HepG2 (cell line): ENCODE data around the gene PRXL2A. TPM values are rescaled to one million over a fixed set of nuclear protein-coding genes. Genes with fewer than 3 reads are reported as not detected.

Source experiments
- ATAC-seq: fragments of 200-7000 bp; cut with Tn5 transposase; 3 replicates; pipeline ENCODE4 v1.9.1; 2020; ENCODE audit warnings: mild to moderate bottlenecking, moderate library complexity
- BruUV-seq: library from RNA; stranded (reverse); fragments of 400-500 nt; replicated peaks from 2 replicates; lab custom pipeline; 2021; lab: Mats Ljungman, UMichigan
- CTCF ChIA-PET: fragments of 300-600 bp; formaldehyde crosslinking; extraction: SDS; loops from one replicate; lab custom pipeline; 2021; ENCODE audit warnings: low total read pairs, inconsistent platforms, low intra/inter-chr PET ratio; lab: Yijun Ruan, JAX
- POLR2A ChIA-PET: fragments of 350-600 bp; sonication (Branson Sonifier 250); formaldehyde crosslinking; loops from one replicate; lab custom pipeline; 2020; ENCODE audit warnings: antibody characterized with exemption, inconsistent platforms; lab: Yijun Ruan, JAX
- DNase-seq: peaks from one replicate; pipeline ENCODE4 v3.0.0-alpha.2; 2015; ENCODE audit warnings: low spot score
- FAIRE-seq: peaks from 3 replicates; lab custom pipeline; 2011; peaks lifted over from hg19 to GRCh38; lab: Jason Lieb, UNC
- H2AFZ ChIP-seq: one replicate; pipeline ENCODE4 v1.6.1; 2011; ENCODE audit warnings: low read length, inconsistent platforms
- H3K27ac ChIP-seq: fragments of 300-600 bp; 3 replicates; pipeline ENCODE4 v1.8.0; 2011; ENCODE audit warnings: mixed run types, mild to moderate bottlenecking, mixed read lengths, low read length, inconsistent platforms; ENCODE audit not compliant: insufficient read depth; ENCODE audit errors: extremely low read length
- H3K27me3 ChIP-seq, 2 experiments: fragments of 200-600 bp in 1 of 2; 2 replicates in 1 of 2; 3 replicates in 1 of 2; pipeline versions ENCODE4 v1.6.0 to v1.8.0; 2011; ENCODE audit warnings: low read length in 2 of 2, mild to moderate bottlenecking in 2 of 2, moderate library complexity in 2 of 2, inconsistent platforms in 1 of 2; ENCODE audit not compliant: insufficient read depth in 2 of 2, control insufficient read depth in 1 of 2
- H3K36me3 ChIP-seq, 2 experiments: fragments of 200-600 bp in 1 of 2; replicated peaks in 1 of 2; 2 replicates in 1 of 2; 3 replicates in 1 of 2; pipeline versions ENCODE4 v1.5.1 to v1.8.0; 2011; ENCODE audit warnings: low read length in 2 of 2, inconsistent platforms in 1 of 2; ENCODE audit not compliant: insufficient read depth in 2 of 2, control insufficient read depth in 1 of 2
- H3K4me1 ChIP-seq: 2 replicates; pipeline ENCODE4 v1.5.1; 2012; ENCODE audit warnings: low read length, inconsistent platforms; ENCODE audit not compliant: insufficient read depth
- H3K4me2 ChIP-seq: 2 replicates; pipeline ENCODE4 v1.6.0; 2011; ENCODE audit warnings: low read depth, low read length, inconsistent platforms
- H3K4me3 ChIP-seq, 3 experiments: fragments of 200-600 bp in 1 of 3; sonication (generic), shearing (Covaris generic) in 1 of 3; replicated peaks in 1 of 3; 2 replicates each; pipeline ENCODE4 v1.5.1; 2011 to 2016; ENCODE audit warnings: low read length in 3 of 3, inconsistent platforms in 2 of 3, low read depth in 2 of 3, mild to moderate bottlenecking in 2 of 3, control low read depth in 1 of 3, mixed read lengths in 1 of 3; ENCODE audit not compliant: insufficient read depth in 1 of 3
- H3K79me2 ChIP-seq: one replicate; pipeline ENCODE4 v1.6.1; 2011; ENCODE audit warnings: low read length, inconsistent platforms; ENCODE audit not compliant: insufficient read depth
- H3K9ac ChIP-seq: 2 replicates; pipeline ENCODE4 v1.6.0; 2011; ENCODE audit warnings: mild to moderate bottlenecking, low read depth, low read length, inconsistent platforms; ENCODE audit not compliant: insufficient read depth
- H3K9me3 ChIP-seq: 2 replicates; pipeline ENCODE4 v1.5.1; 2012; ENCODE audit warnings: mild to moderate bottlenecking, low read length
- H4K20me1 ChIP-seq: 2 replicates; pipeline ENCODE4 v1.6.0; 2011; ENCODE audit warnings: inconsistent platforms, mild to moderate bottlenecking, low read length, moderate library complexity; ENCODE audit not compliant: insufficient read depth
- CBX1 ChIP-seq: IDR thresholded peaks from one replicate; pipeline ENCODE4 v1.6.1; 2016; ENCODE audit warnings: antibody characterized with exemption, low read depth
- FOSL2 ChIP-seq: sonication (generic); formaldehyde crosslinking; IDR thresholded peaks from 2 replicates; pipeline ENCODE4 v1.4.0; 2020; ENCODE audit warnings: missing genetic modification reagents
- HNRNPK ChIP-seq: fragments of 200-400 bp; formaldehyde crosslinking; IDR thresholded peaks from 2 replicates; pipeline ENCODE4 v1.6.1; 2018; ENCODE audit warnings: low read length, low read depth, moderate library complexity, mild to moderate bottlenecking; ENCODE audit not compliant: poor library complexity, severe bottlenecking
- REPIN1 ChIP-seq: sonication (generic); formaldehyde crosslinking; IDR thresholded peaks from 2 replicates; pipeline ENCODE4 v1.8.0; 2022; ENCODE audit warnings: missing genetic modification reagents, low read depth, mild to moderate bottlenecking, borderline replicate concordance
- TCF7L2 ChIP-seq: IDR thresholded peaks from 2 replicates; pipeline ENCODE4 v1.6.1; 2011; ENCODE audit warnings: mild to moderate bottlenecking, low read depth, low read length, moderate library complexity
- WGBS: methylation state at CpG from one replicate; pipeline ENCODE4 v1.1.6; 2017; ENCODE audit warnings: low lambda C conversion rate; 5-methylcytosine and 5-hydroxymethylcytosine counted together
- in situ Hi-C: cut with HindIII; loops from 2 replicates; pipeline ENCODE4 v1.10.0; 2017; ENCODE audit warnings: low pct_unique_long_range_greater_than_20kb; ENCODE audit not compliant: extremely low pct_ligation_motif_present
- intact Hi-C: fragments of 100-400 bp; cut with micrococcal nuclease; formaldehyde crosslinking; loops from one replicate; pipeline ENCODE4 v1.10.0; 2022; ENCODE audit not compliant: unreplicated experiment
- polyA plus RNA-seq, 8 experiments: library from polyadenylated mRNA; depleted of rRNA in 3 of 8; stranded (reverse) in 7 of 8; unstranded in 1 of 8; fragments of >200 nt; fragmentation: Illumina TruSeq in 4 of 8; extraction: Trizol in 4 of 8; gene quantifications; 2 replicates each; pipeline versions ENCODE4 v1.2.1 to v1.2.3, GENCODE V29; 2011 to 2016; ENCODE audit warnings: low read depth in 4 of 8, missing spikeins in 1 of 8, mixed read lengths in 1 of 8; ENCODE audit not compliant: insufficient read depth in 1 of 8
- total RNA-seq, 5 experiments: library from RNA; depleted of rRNA; stranded (reverse); fragments of >200 nt; fragmentation: Illumina TruSeq; extraction: Trizol; gene quantifications; 2 replicates each; pipeline ENCODE4 v1.2.3, GENCODE V29; 2016; ENCODE audit warnings: low read depth in 1 of 5

The PRXL2A gene
- total and polyA plus RNA-seq, 2 of the 13 experiments (the other 11 are each of a cell fraction or from before 2014, with no cell fraction given), result 43.9 to 79.9 TPM

GRCh38 chr10:80462299-80462980, 54.1 kb downstream of the PRXL2A start:
- Histone ChIP-seq H3K79me2 (peaks cover 100% of the 10 kb centered on the region), H3K4me3 (no peak overlapping the region), H3K27me3 (no peaks in the 10 kb centered on the region), H3K9me3 (no peaks in the 10 kb centered on the region), H3K27ac (no peak overlapping the region), H3K4me2 (no peak overlapping the region), H4K20me1 (peaks cover 38% of the 10 kb centered on the region), H2AFZ (no peak overlapping the region), H3K9ac (no peak overlapping the region), H3K36me3 (peaks cover 3 to 6% of the 10 kb centered on the region in 2 experiments; a peak in 3 of 5 replicates), H3K4me1 (peaks cover 100% of the 10 kb centered on the region)
- TF ChIP-seq TCF7L2, result no peak
- TF ChIP-seq HNRNPK, result peak; percentile 62
- ChIA-PET CTCF (no interaction called here), POLR2A (interaction anchor here (0.7 to 2.9 kb wide), 5 partner anchors 9 to 55 kb away, joined by 3 to 18 read pairs (median 6); no protein-coding TSS in a partner anchor)
- 78% methylated on average over 7 of the region's 7 CpGs for WGBS
- intact Hi-C loops (no loop called here), in situ Hi-C loops (no loop called here)
- FAIRE-seq (no peak), ATAC-seq (no peak), DNase-seq (no peak)
- BruUV-seq, result no TSS peak

DNA sequence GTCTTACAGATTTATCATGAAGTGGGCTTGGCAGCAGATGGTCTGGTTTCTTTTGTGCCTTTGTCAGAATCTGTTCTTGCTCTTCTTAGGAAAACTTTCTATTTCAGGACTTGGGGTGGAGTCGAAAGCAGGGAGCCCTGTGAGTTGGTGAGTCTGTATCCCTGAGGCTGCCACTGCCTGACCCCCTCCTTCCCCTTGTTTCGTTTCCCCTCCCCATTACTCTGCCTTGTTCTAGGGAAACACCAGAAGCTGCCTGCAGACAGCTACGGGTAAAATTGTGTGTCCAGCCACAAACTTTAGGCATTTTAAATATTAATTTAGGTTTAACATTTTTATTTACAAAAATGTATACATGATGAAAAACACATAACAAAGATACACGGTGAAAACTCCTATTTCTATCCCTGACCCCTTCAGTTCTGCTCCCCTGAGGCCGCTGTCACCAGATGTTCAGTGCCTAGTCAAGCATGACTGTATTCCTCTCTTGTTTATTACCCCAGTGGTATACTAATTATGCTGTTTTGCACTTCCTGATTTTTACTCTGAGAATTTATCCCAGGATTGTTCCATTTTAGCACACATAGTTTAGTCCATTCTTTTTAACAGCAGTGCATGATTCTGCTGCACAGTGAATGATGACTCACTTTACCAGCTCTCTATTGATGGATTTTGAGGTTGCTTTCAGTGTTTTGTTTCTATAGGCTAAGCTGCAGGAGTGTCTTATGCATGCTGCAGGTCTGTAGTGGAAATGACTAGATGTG, 54.8 kb downstream of the PRXL2A start:
- H3K4me3 ChIP-seq, result no peak overlapping the region
- H3K9ac ChIP-seq, result no peak overlapping the region
- no TSS peak for BruUV-seq
- intact Hi-C loops (no loop called here), in situ Hi-C loops (no loop called here)
- FAIRE-seq, result no peak
- peaks cover 3 to 11% of the 10 kb centered on the region in 2 experiments; a peak in 4 of 5 replicates for H3K36me3 ChIP-seq
- POLR2A ChIA-PET, result interaction anchor here (0.7 to 2.9 kb wide), 7 partner anchors 10 to 56 kb away, joined by 3 to 25 read pairs (median 6); no protein-coding TSS in a partner anchor
- 88% methylated on average over 5 of the region's 5 CpGs for WGBS
- H3K27ac ChIP-seq, result peak overlapping the region; percentile 90
- H3K4me1 ChIP-seq, result peaks cover 100% of the 10 kb centered on the region
- peaks cover 100% of the 10 kb centered on the region for H3K79me2 ChIP-seq
- ATAC-seq, result no peak
- TF ChIP-seq FOSL2 (CRISPR knock-in tag), result peak; percentile 14; the same call in 1 of the 2 replicates
- no peak for TF ChIP-seq CBX1
- TF ChIP-seq REPIN1 (CRISPR knock-in tag), result no peak
- H2AFZ ChIP-seq, result no peak overlapping the region
- CTCF ChIA-PET, result no interaction called here
- DNase-seq, result no peak
- H3K4me2 ChIP-seq, result no peak overlapping the region
- H3K27me3 ChIP-seq, result no peaks in the 10 kb centered on the region
- no peaks in the 10 kb centered on the region for H3K9me3 ChIP-seq
- peaks cover 41% of the 10 kb centered on the region for H4K20me1 ChIP-seq
